H1 (cell line): ENCODE measurements around the gene FLT4. TPM values are rescaled to one million over a fixed set of nuclear protein-coding genes. Genes with fewer than 3 reads are reported as not detected.

Source experiments
- CHD7 ChIP-seq: fragments of 300-600 bp; sonication (generic); IDR thresholded peaks from 2 replicates; pipeline ENCODE4 v1.7.1; 2012; ENCODE audit warnings: low read length, moderate library complexity, mild to moderate bottlenecking, inconsistent platforms; ENCODE audit not compliant: insufficient replicate concordance
- EGR1 ChIP-seq: IDR thresholded peaks from 2 replicates; pipeline ENCODE4 v1.6.1; 2011; ENCODE audit warnings: low read depth, low read length, borderline replicate concordance
- KDM5A ChIP-seq: fragments of 200-600 bp; IDR thresholded peaks from 2 replicates; pipeline ENCODE4 v1.7.1; 2012; ENCODE audit warnings: mild to moderate bottlenecking, low read length, inconsistent platforms, mixed read lengths
- POLR2A ChIP-seq, 2 experiments: IDR thresholded peaks; 1 replicate in 1 of 2; 2 replicates in 1 of 2; pipeline ENCODE4 v1.6.1; 2011; ENCODE audit warnings: low read depth in 2 of 2, low read length in 2 of 2, mild to moderate bottlenecking in 2 of 2; ENCODE audit errors: control extremely low read depth in 1 of 2
- RBBP5 ChIP-seq: IDR thresholded peaks from 2 replicates; pipeline ENCODE4 v1.7.1; 2012; ENCODE audit warnings: low read depth, mild to moderate bottlenecking, inconsistent platforms, low read length, moderate library complexity, borderline replicate concordance
- SAP30 ChIP-seq: fragments of 300-600 bp; sonication (generic); IDR thresholded peaks from 2 replicates; pipeline ENCODE4 v1.7.1; 2012; ENCODE audit warnings: low read length, moderate library complexity, mild to moderate bottlenecking, inconsistent platforms; ENCODE audit not compliant: insufficient read depth, insufficient replicate concordance
- SP2 ChIP-seq: IDR thresholded peaks from 2 replicates; pipeline ENCODE4 v1.6.1; 2012; ENCODE audit warnings: mild to moderate bottlenecking, low read length, inconsistent platforms
- TAF1 ChIP-seq: IDR thresholded peaks from 2 replicates; pipeline ENCODE4 v1.6.1; 2011; ENCODE audit warnings: mild to moderate bottlenecking, low read depth, low read length
- TAF7 ChIP-seq: optimal IDR thresholded peaks from 2 replicates; pipeline ENCODE3; 2011; ENCODE audit warnings: low read depth, mild to moderate bottlenecking, inconsistent platforms, low read length, moderate library complexity, borderline replicate concordance
- ZNF274 ChIP-seq: IDR thresholded peaks from 2 replicates; pipeline ENCODE4 v1.7.0; 2012; ENCODE audit warnings: low read length, borderline replicate concordance; ENCODE audit errors: extremely low read depth
- polyA plus RNA-seq, 7 experiments: library from polyadenylated mRNA; depleted of rRNA in 3 of 7; stranded (reverse) in 5 of 7; unstranded in 2 of 7; fragments of >200 nt in 5 of 7; fragments of 200-250 nt in 2 of 7; gene quantifications; 1 replicate in 5 of 7; 2 replicates in 1 of 7; 4 replicates in 1 of 7; pipeline versions ENCODE4 v1.2.1 to v1.2.3, GENCODE V29; 2011 to 2013; ENCODE audit warnings: missing spikeins in 2 of 7, mixed read lengths in 2 of 7
- total RNA-seq: library from RNA; stranded (reverse); fragmentation: NEBNext Ultra II Directional; extraction: Animal tissue kit (Norgen Biotek cat#: 25700); gene quantifications from 2 replicates; pipeline ENCODE4 v1.2.1, GENCODE V29; 2021

Gene FLT4
- total and polyA plus RNA-seq, 2 of the 8 experiments (the other 6 are each of a cell fraction or from before 2014, with no cell fraction given) = 6.5 to 7.7 TPM

DNA sequence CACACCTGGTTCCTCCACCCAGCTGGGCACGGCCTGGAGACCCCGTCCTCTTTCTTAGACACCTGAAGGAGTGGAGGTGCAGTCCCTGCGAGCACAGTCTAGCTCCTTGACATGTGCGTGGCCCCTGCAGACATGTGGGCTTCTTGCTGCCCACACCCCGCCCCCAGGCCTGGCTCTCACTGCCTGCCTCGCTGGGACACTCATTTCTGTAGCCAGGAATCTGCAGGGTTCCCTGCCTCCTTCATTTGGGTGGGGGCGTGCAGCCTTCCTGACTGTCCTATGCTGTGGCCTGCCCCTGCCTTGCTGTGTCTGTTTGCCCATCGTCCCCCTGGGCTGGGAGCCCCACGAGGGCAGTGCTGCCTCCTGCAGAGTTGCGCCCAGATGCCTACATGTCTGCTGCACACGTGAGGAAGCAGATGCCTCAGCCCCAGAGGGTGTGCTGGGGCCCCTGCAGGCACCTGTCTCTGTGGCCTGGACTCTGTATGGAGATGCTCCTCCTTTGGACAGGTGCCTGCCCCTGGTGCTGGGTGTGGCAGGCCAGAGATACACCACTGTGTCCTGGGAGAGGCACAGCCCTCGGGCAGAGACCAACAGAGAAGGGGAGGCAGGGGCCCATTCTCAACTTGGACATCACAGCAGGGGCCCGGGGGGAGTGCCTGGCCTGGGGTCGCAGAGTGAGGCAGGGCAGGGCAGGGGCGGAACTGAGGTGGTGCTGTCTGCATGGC is 22.6 kb downstream of the FLT4 start (continued):
- TF ChIP-seq CHD7 = no peak
- TF ChIP-seq TAF1 = no peak
- no peak for TF ChIP-seq SP2
- no peak for TF ChIP-seq SAP30
- TF ChIP-seq EGR1 = no peak
- no peak for TF ChIP-seq ZNF274
- no peak for TF ChIP-seq POLR2A (IDR thresholded peaks at IDR 0.05; ENCODE audit: control extremely low read depth in 1 of 2, low read depth in 2 of 2, low read length in 2 of 2)
- no peak for TF ChIP-seq KDM5A
- no peak for TF ChIP-seq RBBP5
- TF ChIP-seq TAF7 = no peak
